Measurements from ENCODE around the gene CRY2. TPM values are rescaled to one million over a fixed set of nuclear protein-coding genes. Genes with fewer than 3 reads are reported as not detected.

The CRY2 gene
- total and polyA plus RNA-seq, 12 donors, result 16.8 to 131 (median 86.6) TPM

DNA sequence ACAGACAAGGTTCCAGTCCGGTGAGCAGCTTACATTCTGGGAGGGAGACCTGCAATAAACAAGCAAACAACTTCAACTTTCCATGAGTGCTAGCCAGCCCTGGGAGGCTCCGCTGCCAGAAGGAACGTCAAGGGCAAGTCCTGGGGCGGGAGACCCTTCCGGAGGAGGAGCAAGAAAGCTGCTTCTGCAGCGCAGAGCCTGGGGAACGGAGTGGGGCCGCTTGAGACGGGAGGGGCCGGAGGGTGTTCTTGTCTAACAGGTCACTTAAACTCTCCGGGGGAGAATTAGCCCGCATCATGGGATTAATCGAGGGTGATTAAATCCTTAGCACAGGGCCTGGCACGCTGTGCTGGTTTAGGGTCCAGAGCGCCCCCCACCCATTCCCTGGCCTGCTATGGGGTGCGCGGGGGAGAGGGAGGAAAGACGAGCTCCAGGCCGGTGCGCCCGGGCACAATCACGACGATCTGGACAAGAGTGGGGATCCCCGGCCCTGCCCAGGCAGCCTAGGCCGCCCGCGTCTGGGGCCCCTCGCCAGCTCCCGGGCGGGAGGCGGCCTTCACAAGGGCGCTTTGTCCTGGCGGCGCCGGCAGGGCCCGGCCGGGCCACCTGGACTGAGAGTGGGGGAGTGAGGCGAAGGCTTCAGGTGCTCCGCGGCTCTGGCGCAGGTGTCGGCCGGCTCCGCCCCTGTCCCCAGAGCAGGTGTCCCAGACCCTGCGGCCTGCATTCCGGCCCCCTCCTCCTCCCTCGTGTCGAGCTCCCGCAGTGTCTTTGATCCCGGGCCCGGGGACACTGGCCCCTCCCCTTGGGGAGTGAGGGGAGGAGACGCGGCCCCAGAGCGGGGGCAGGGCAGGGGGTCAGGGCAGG, 74.5 kb downstream of the CRY2 start:
- whole genome bisulfite sequencing, 2 donors, result 24 to 36% methylated on average over 53 to 54 of the region's 54 CpGs

DNA sequence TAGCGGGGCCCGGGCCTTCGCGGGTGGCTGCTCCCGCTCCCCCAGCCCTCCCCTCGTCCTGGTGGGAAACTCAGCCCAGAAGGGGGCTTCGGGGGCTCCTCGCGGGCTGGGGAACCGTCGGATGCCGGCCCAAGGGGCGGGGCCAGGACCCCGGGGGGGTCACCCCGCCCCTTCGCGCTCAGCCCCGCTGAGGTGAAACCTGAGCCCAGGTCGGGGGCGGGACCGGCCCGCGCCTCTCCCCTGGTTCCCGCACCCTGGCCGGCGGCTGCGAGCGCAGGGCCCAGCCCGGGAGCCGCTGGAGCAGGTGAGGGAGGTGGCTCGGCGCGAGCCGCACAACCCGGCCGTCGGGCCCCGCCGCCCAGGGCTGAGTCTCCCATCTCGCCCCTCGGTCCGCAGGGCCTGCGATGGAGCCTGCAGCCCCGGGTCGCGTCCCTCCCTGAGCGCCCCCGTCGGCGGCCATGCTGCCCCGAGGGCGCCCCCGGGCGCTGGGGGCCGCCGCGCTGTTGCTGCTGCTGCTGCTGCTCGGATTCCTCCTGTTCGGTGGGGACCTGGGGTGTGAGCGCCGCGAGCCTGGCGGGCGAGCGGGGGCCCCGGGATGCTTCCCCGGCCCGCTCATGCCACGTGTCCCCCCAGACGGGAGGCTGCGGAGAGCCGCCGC, 75.3 kb downstream of the CRY2 start, which contains the start of gene LARGE2:
TSS of gene LARGE2 (plus strand) at position 232 of the 658 bp plus-strand sequence. CDS start at position 459, 227 bp downstream.
- H3K4me3 ChIP-seq, result peak within 1 kb of the TSS; percentile 15 to 46 (median 28)
- H3K9me3 ChIP-seq, result no peaks in the 10 kb centered on the region
- 2 to 3% methylated on average over 59 to 73 of the region's 73 CpGs for WGBS, 2 donors
- H3K4me1 ChIP-seq, result peaks cover 6 to 46% (median 23%) of the 10 kb centered on the region in 9 donors
- peaks cover 0 to 34% (median 27%) of the 10 kb centered on the region in 7 donors for H3K27me3 ChIP-seq
- DNase-seq (no peak), ATAC-seq (no peak)
- TF ChIP-seq, protein P1, sequence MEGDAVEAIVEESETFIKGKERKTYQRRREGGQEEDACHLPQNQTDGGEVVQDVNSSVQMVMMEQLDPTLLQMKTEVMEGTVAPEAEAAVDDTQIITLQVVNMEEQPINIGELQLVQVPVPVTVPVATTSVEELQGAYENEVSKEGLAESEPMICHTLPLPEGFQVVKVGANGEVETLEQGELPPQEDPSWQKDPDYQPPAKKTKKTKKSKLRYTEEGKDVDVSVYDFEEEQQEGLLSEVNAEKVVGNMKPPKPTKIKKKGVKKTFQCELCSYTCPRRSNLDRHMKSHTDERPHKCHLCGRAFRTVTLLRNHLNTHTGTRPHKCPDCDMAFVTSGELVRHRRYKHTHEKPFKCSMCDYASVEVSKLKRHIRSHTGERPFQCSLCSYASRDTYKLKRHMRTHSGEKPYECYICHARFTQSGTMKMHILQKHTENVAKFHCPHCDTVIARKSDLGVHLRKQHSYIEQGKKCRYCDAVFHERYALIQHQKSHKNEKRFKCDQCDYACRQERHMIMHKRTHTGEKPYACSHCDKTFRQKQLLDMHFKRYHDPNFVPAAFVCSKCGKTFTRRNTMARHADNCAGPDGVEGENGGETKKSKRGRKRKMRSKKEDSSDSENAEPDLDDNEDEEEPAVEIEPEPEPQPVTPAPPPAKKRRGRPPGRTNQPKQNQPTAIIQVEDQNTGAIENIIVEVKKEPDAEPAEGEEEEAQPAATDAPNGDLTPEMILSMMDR (IDR thresholded peaks at IDR 0.05), result no peak
- intact Hi-C loops (cut with DNase I), result no loop called here
- H3K27ac ChIP-seq, result no peak within 1 kb of the TSS
- H3K36me3 ChIP-seq, result no peaks in the 10 kb centered on the region

More for the DNA sequence above, 74.5 kb downstream of the CRY2 start:
- DNase-seq (no peak), ATAC-seq (no peak)
- TF ChIP-seq, protein P1 (IDR thresholded peaks at IDR 0.05), result no peak
- Histone ChIP-seq H3K4me1 (peaks cover 10 to 51% (median 29%) of the 10 kb centered on the region in 9 donors), H3K27me3 (peaks cover 0 to 34% (median 27%) of the 10 kb centered on the region in 7 donors), H3K9me3 (no peaks in the 10 kb centered on the region), H3K4me3 (peak overlapping the region; percentile 15 to 46 (median 28)), H3K36me3 (no peaks in the 10 kb centered on the region), H3K27ac (no peak overlapping the region)
- intact Hi-C loops (cut with DNase I), result no loop called here

DNA sequence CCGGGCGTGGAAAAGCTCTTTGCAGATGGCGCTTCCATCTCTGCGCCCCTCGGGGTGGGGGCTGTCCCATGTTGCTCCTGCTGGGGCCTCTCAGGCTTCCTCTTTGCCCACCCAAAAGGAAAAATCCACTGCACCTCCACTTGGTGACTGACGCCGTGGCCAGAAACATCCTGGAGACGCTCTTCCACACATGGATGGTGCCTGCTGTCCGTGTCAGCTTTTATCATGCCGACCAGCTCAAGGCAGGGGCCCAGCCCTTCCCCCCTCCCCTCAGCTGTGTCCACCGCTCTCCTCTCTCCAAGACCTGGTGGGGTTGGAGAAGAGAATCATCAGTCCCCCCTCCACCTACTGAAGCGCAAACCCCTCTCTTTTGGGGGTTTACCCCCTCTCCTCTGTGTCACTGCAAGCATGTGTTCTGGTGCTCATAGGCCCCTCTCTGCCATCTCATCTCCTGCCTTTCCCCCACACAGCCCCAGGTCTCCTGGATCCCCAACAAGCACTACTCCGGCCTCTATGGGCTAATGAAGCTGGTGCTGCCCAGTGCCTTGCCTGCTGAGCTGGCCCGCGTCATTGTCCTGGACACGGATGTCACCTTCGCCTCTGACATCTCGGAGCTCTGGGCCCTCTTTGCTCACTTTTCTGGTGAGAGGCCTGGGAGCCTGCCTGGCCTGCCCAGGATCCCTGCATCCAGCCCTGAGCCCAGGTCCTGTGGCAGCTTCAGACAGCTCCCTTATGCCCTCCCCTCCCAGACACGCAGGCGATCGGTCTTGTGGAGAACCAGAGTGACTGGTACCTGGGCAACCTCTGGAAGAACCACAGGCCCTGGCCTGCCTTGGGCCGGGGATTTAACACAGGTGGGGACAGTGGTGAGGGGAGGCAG, 77.0 kb downstream of the CRY2 start:
- DNase-seq (no peak), ATAC-seq (no peak)
- Histone ChIP-seq H3K9me3 (no peaks in the 10 kb centered on the region), H3K36me3 (no peaks in the 10 kb centered on the region), H3K27me3 (peaks cover 0 to 34% (median 27%) of the 10 kb centered on the region in 7 donors), H3K4me3 (no peak overlapping the region), H3K4me1 (peaks cover 4 to 37% (median 16%) of the 10 kb centered on the region in 9 donors), H3K27ac (no peak overlapping the region)
- intact Hi-C loops (cut with DNase I), result no loop called here
- 77 to 83% methylated on average over 22 of the region's 22 CpGs for WGBS, 2 donors
- TF ChIP-seq, protein P1 (IDR thresholded peaks at IDR 0.05), result no peak

DNA sequence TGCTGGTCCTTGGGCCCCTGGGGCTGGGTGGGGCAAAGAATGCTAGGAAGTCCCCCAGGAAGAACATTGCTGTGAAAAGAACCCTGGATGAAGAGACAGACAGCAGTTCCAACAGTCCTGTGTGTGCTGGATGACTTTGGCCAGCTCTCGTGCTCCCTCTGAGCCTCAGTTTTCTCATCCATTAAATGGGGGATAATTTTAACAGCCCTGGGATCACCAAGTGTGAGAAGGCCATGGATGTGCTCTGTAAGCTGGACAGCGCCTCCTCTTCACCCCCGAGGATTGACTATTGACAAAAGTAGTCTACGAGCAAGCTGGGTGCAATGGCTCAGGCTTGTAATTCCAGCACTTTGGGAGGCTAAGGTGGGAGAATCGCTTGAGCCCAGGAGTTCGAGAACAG, 77.7 kb downstream of the CRY2 start:
- WGBS, 2 donors, result 89 to 90% methylated on average over 6 of the region's 6 CpGs
- ATAC-seq, result no peak
- Histone ChIP-seq H3K4me3 (no peak overlapping the region), H3K9me3 (no peaks in the 10 kb centered on the region), H3K27ac (no peak overlapping the region), H3K27me3 (peaks cover 0 to 34% (median 27%) of the 10 kb centered on the region in 7 donors), H3K4me1 (peaks cover 2 to 35% (median 19%) of the 10 kb centered on the region in 9 donors), H3K36me3 (no peaks in the 10 kb centered on the region)
- intact Hi-C loops (cut with DNase I), result no loop called here
- DNase-seq, result no peak
- TF ChIP-seq, protein P1 (IDR thresholded peaks at IDR 0.05), result no peak

Data from heart right ventricle (tissue), 16 donors.